ENCODE results near the gene TTLL13.

- TF ChIP-seq CTCF (IDR thresholded peaks at IDR 0.05) (no peak), POLR2AphosphoS5 (IDR thresholded peaks at IDR 0.05) (no peak), POLR2A (IDR thresholded peaks at IDR 0.05) (no peak)
Measured at GRCh38 chr15:90213122-90213817, 36.1 kb upstream of the TTLL13 start.

Measured in upper lobe of left lung (tissue), 4 donors.